Neural progenitor cell (in vitro differentiated cells): ENCODE measurements around the gene ARID5B. TPM values are rescaled to one million over a fixed set of nuclear protein-coding genes. Genes with fewer than 3 reads are reported as not detected.

ENCODE experiments used
- DNase-seq: peaks from one replicate; pipeline ENCODE4 v3.0.0-alpha.2; 2016; ENCODE audit warnings: low spot score
- H2AFZ ChIP-seq: fragments of 200-600 bp; sonication (generic); replicated peaks from 2 replicates; pipeline ENCODE4 v1.6.1; 2016; ENCODE audit warnings: antibody characterized with exemption
- H3F3A ChIP-seq: fragments of 200-600 bp; sonication (generic); 2 replicates; pipeline ENCODE4 v1.6.1; 2016; ENCODE audit warnings: antibody characterized with exemption, low read depth
- H3K27ac ChIP-seq: fragments of 200-600 bp; sonication (generic); 2 replicates; pipeline ENCODE4 v1.5.1; 2016; ENCODE audit warnings: mild to moderate bottlenecking
- H3K27me3 ChIP-seq: fragments of 200-600 bp; sonication (generic); 2 replicates; pipeline ENCODE4 v1.6.1; 2016; ENCODE audit warnings: mild to moderate bottlenecking, moderate library complexity
- H3K36me3 ChIP-seq: fragments of 200-600 bp; sonication (generic); 2 replicates; pipeline ENCODE4 v1.5.1; 2016
- H3K4me1 ChIP-seq: fragments of 200-600 bp; sonication (generic); 2 replicates; pipeline ENCODE4 v1.6.1; 2016; ENCODE audit warnings: mixed run types
- H3K4me2 ChIP-seq: fragments of 200-600 bp; sonication (generic); 2 replicates; pipeline ENCODE4 v1.6.1; 2016
- H3K4me3 ChIP-seq: fragments of 200-600 bp; sonication (generic); 2 replicates; pipeline ENCODE4 v1.5.1; 2016
- H3K79me2 ChIP-seq: fragments of 200-600 bp; sonication (generic); 2 replicates; pipeline ENCODE4 v1.6.1; 2016; ENCODE audit warnings: low read depth
- H3K9ac ChIP-seq: fragments of 200-600 bp; sonication (generic); 2 replicates; pipeline ENCODE4 v1.6.1; 2016
- H3K9me3 ChIP-seq: fragments of 200-600 bp; sonication (generic); 2 replicates; pipeline ENCODE4 v1.5.1; 2016; ENCODE audit warnings: low read depth
- H4K20me1 ChIP-seq: fragments of 200-600 bp; sonication (generic); 2 replicates; pipeline ENCODE4 v1.6.1; 2016; ENCODE audit warnings: low read depth
- H3K27ac Mint-ChIP-seq: 3 replicates; pipeline ENCODE4 v1.8.0; 2021; ENCODE audit warnings: mixed read lengths
- H3K27me3 Mint-ChIP-seq: 2 replicates; pipeline ENCODE4 v1.8.0; 2022; ENCODE audit warnings: low read depth, mild to moderate bottlenecking, inconsistent platforms, moderate library complexity, mixed read lengths; ENCODE audit not compliant: insufficient read depth
- H3K36me3 Mint-ChIP-seq: 3 replicates; pipeline ENCODE4 v1.8.0; 2021; ENCODE audit warnings: mixed read lengths
- H3K4me1 Mint-ChIP-seq: 3 replicates; pipeline ENCODE4 v1.8.0; 2021; ENCODE audit warnings: mixed read lengths
- H3K4me3 Mint-ChIP-seq: 3 replicates; pipeline ENCODE4 v1.8.0; 2021; ENCODE audit warnings: mild to moderate bottlenecking, moderate library complexity, mixed read lengths
- H3K9me3 Mint-ChIP-seq: 3 replicates; pipeline ENCODE4 v1.8.0; 2020; ENCODE audit warnings: mixed read lengths
- EZH2 ChIP-seq: fragments of 200-600 bp; sonication (generic); IDR thresholded peaks from 2 replicates; pipeline ENCODE4 v1.6.1; 2017; ENCODE audit warnings: antibody characterized with exemption, mild to moderate bottlenecking, moderate library complexity
- EZH2phosphoT487 ChIP-seq: fragments of 200-600 bp; sonication (generic); IDR thresholded peaks from 2 replicates; pipeline ENCODE4 v1.6.1; 2017; ENCODE audit warnings: antibody characterized with exemption
- total RNA-seq: library from RNA; depleted of rRNA; stranded (reverse); fragments of >200 nt; gene quantifications from 2 replicates; pipeline ENCODE4 v1.2.3, GENCODE V29; 2015; ENCODE audit warnings: low replicate concordance
- TF ChIP-seq, protein P1 (sequence below): fragments of 200-600 bp; sonication (generic); IDR thresholded peaks from 2 replicates; pipeline ENCODE4 v1.5.1; 2017; ENCODE audit warnings: antibody characterized with exemption, mild to moderate bottlenecking

The ARID5B gene
- total RNA-seq, 1 donor from 2014 or later = 1.5 TPM

DNA sequence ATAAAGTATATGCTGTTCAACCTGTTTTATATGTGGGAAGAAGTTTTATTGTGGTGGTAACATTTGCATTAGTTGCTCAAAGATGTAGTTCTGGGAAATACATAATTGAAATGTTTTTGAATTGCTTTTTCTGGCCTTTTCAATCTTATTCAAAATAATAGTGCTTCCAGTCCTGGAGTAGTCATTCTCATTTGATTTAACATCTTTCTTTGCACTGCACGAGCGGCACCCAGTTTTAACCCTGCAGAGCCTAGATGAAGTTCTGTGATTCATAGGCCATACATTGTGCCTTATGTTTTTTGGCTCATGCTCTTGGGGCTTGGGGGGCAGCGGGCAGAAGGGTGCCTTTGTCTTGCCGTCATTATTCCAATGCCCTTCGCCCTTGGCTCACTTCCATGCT lies 9.9 kb downstream of the ARID5B start:
- H3K4me1 ChIP-seq = no peaks in the 10 kb centered on the region
- H3K36me3 ChIP-seq = no peaks in the 10 kb centered on the region
- H3K36me3 Mint-ChIP-seq = peaks cover 15% of the 10 kb centered on the region
- peaks cover 6% of the 10 kb centered on the region for H3K4me1 Mint-ChIP-seq
- no peaks in the 10 kb centered on the region for H3K9me3 Mint-ChIP-seq
- H3K9ac ChIP-seq = no peak overlapping the region
- H3K4me3 Mint-ChIP-seq = no peak overlapping the region
- TF ChIP-seq EZH2 = no peak
- TF ChIP-seq, protein P1, sequence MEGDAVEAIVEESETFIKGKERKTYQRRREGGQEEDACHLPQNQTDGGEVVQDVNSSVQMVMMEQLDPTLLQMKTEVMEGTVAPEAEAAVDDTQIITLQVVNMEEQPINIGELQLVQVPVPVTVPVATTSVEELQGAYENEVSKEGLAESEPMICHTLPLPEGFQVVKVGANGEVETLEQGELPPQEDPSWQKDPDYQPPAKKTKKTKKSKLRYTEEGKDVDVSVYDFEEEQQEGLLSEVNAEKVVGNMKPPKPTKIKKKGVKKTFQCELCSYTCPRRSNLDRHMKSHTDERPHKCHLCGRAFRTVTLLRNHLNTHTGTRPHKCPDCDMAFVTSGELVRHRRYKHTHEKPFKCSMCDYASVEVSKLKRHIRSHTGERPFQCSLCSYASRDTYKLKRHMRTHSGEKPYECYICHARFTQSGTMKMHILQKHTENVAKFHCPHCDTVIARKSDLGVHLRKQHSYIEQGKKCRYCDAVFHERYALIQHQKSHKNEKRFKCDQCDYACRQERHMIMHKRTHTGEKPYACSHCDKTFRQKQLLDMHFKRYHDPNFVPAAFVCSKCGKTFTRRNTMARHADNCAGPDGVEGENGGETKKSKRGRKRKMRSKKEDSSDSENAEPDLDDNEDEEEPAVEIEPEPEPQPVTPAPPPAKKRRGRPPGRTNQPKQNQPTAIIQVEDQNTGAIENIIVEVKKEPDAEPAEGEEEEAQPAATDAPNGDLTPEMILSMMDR = no peak
- TF ChIP-seq EZH2phosphoT487 = no peak
- no peaks in the 10 kb centered on the region for H3F3A ChIP-seq
- no peaks in the 10 kb centered on the region for H4K20me1 ChIP-seq
- H3K4me2 ChIP-seq = no peak overlapping the region
- no peak overlapping the region for H3K27ac ChIP-seq
- H3K27me3 Mint-ChIP-seq = no peaks in the 10 kb centered on the region
- no peaks in the 10 kb centered on the region for H3K27me3 ChIP-seq
- no peaks in the 10 kb centered on the region for H3K9me3 ChIP-seq
- H3K27ac Mint-ChIP-seq = no peak overlapping the region
- no peaks in the 10 kb centered on the region for H3K79me2 ChIP-seq
- no peak overlapping the region for H2AFZ ChIP-seq
- DNase-seq = no peak
- no peak overlapping the region for H3K4me3 ChIP-seq

DNA sequence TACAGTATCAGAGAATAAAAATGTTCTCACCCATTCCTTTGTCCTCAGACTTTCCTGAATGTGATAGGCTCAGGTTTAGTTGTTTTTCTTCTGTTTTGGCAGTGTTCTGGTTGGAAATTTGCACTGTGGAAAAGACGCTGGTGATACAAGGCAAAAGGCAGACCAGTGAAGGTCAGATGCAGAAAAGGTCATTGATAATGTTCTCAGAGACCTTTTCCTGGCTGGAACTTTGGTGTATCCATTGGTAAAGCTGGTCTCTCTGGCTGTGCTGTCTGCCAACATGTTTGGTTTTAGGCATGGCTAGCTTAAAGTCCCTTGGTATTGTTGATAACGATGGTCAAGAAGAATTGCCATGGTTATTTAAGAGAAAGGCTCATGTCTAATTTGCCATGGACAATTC lies 11.5 kb downstream of the ARID5B start:
- no peak overlapping the region for H3K27ac Mint-ChIP-seq
- H4K20me1 ChIP-seq = no peaks in the 10 kb centered on the region
- peaks cover 6% of the 10 kb centered on the region for H3K9me3 Mint-ChIP-seq
- H3K4me3 ChIP-seq = no peak overlapping the region
- no peak overlapping the region for H3K4me2 ChIP-seq
- no peaks in the 10 kb centered on the region for H3K9me3 ChIP-seq
- H2AFZ ChIP-seq = no peak overlapping the region
- H3F3A ChIP-seq = no peaks in the 10 kb centered on the region
- H3K27me3 Mint-ChIP-seq = peaks cover 3% of the 10 kb centered on the region
- peaks cover 15% of the 10 kb centered on the region for H3K36me3 Mint-ChIP-seq
- H3K9ac ChIP-seq = no peak overlapping the region
- no peak for TF ChIP-seq EZH2phosphoT487
- H3K27me3 ChIP-seq = no peaks in the 10 kb centered on the region
- no peak overlapping the region for H3K4me3 Mint-ChIP-seq
- no peak for DNase-seq
- peaks cover 6% of the 10 kb centered on the region for H3K4me1 Mint-ChIP-seq
- no peaks in the 10 kb centered on the region for H3K79me2 ChIP-seq
- H3K27ac ChIP-seq = no peak overlapping the region
- no peaks in the 10 kb centered on the region for H3K4me1 ChIP-seq
- no peaks in the 10 kb centered on the region for H3K36me3 ChIP-seq

GRCh38 chr10:61918140-61918539 lies 16.6 kb downstream of the ARID5B start:
- Mint-ChIP-seq H3K4me1 (peaks cover 11% of the 10 kb centered on the region), H3K4me3 (no peak overlapping the region), H3K27me3 (peaks cover 3% of the 10 kb centered on the region), H3K9me3 (peaks cover 6% of the 10 kb centered on the region), H3K36me3 (peaks cover 18% of the 10 kb centered on the region), H3K27ac (no peak overlapping the region)
- no peak overlapping the region for H3K4me3 ChIP-seq
- no peaks in the 10 kb centered on the region for H3K4me1 ChIP-seq
- no peaks in the 10 kb centered on the region for H4K20me1 ChIP-seq
- no peak for TF ChIP-seq EZH2
- TF ChIP-seq, protein P1 = no peak
- no peak for TF ChIP-seq EZH2phosphoT487
- H3K9me3 ChIP-seq = no peaks in the 10 kb centered on the region
- no peak overlapping the region for H3K4me2 ChIP-seq
- no peaks in the 10 kb centered on the region for H3K79me2 ChIP-seq
- no peak for DNase-seq
- H3K27me3 ChIP-seq = no peaks in the 10 kb centered on the region
- H3K36me3 ChIP-seq = no peaks in the 10 kb centered on the region
- H3F3A ChIP-seq = no peaks in the 10 kb centered on the region
- H3K27ac ChIP-seq = no peak overlapping the region
- H3K9ac ChIP-seq = no peak overlapping the region
- H2AFZ ChIP-seq = no peak overlapping the region

- no peaks in the 10 kb centered on the region for H4K20me1 ChIP-seq
- H3K4me1 Mint-ChIP-seq = peaks cover 15% of the 10 kb centered on the region
- TF ChIP-seq, protein P1 = no peak
- no peak overlapping the region for H3K4me3 ChIP-seq
- peaks cover 14% of the 10 kb centered on the region for H3K36me3 Mint-ChIP-seq
- H3K27me3 Mint-ChIP-seq = peaks cover 3% of the 10 kb centered on the region
- H2AFZ ChIP-seq = no peak overlapping the region
- no peaks in the 10 kb centered on the region for H3K9me3 ChIP-seq
- DNase-seq = no peak
- H3K27ac ChIP-seq = no peak overlapping the region
- no peaks in the 10 kb centered on the region for H3K27me3 ChIP-seq
- no peaks in the 10 kb centered on the region for H3K4me1 ChIP-seq
- H3K4me2 ChIP-seq = no peak overlapping the region
- peaks cover 6% of the 10 kb centered on the region for H3K9me3 Mint-ChIP-seq
- H3K27ac Mint-ChIP-seq = no peak overlapping the region
- H3K9ac ChIP-seq = no peak overlapping the region
- no peak overlapping the region for H3K4me3 Mint-ChIP-seq
- H3K36me3 ChIP-seq = no peaks in the 10 kb centered on the region
- no peaks in the 10 kb centered on the region for H3K79me2 ChIP-seq
- H3F3A ChIP-seq = no peaks in the 10 kb centered on the region
These were observed 17.5 kb downstream of the ARID5B start for GRCh38 chr10:61918989-61919388.
